Left lung (tissue), 10 donors: ENCODE results near the gene MARK1. TPM values are rescaled to one million over a fixed set of nuclear protein-coding genes. Genes with fewer than 3 reads are reported as not detected.

ENCODE experiments used
- ATAC-seq: fragments of 200-7000 bp; cut with Tn5 transposase; one replicate; pipeline ENCODE4 v1.9.1; 2020; ENCODE audit warnings: moderate library complexity
- DNase-seq, 4 donors: peaks; one replicate each; pipeline ENCODE4 v3.0.0-alpha.2; 2013 to 2020
- H3K27ac ChIP-seq, 2 donors: fragments of 200-600 bp; sonication (generic) in 1 of 2; one replicate each; pipeline versions ENCODE4 v1.5.0 to v1.8.0; 2020 to 2021
- H3K27me3 ChIP-seq, 2 donors: fragments of 200-600 bp; sonication (generic) in 1 of 2; one replicate each; pipeline versions ENCODE4 v1.5.0 to v1.8.0; 2020 to 2021
- H3K36me3 ChIP-seq, 2 donors: fragments of 200-600 bp; sonication (generic) in 1 of 2; one replicate each; pipeline versions ENCODE4 v1.5.0 to v1.8.0; 2020 to 2021
- H3K4me1 ChIP-seq, 2 donors: fragments of 200-600 bp; one replicate each; pipeline ENCODE4 v1.8.0; 2021
- H3K4me3 ChIP-seq, 2 donors: fragments of 200-600 bp; sonication (generic) in 1 of 2; one replicate each; pipeline versions ENCODE4 v1.5.0 to v1.8.0; 2020 to 2021; ENCODE audit warnings: mild to moderate bottlenecking in 1 of 2
- H3K9me3 ChIP-seq, 2 donors: fragments of 200-600 bp; sonication (generic) in 1 of 2; one replicate each; pipeline versions ENCODE4 v1.5.0 to v1.8.0; 2020 to 2021
- intact Hi-C, 2 donors: fragments of 100-400 bp; cut with DNase I; formaldehyde crosslinking; loops; one replicate each; pipeline versions ENCODE4 v1.11.2 to v1.14.2; 2022
- polyA plus RNA-seq, 6 donors: library from polyadenylated mRNA; unstranded; fragments of 120-200 nt; gene quantifications; one replicate each; pipeline ENCODE4 v1.2.1, GENCODE V29; 2013; ENCODE audit not compliant: insufficient read length in 6 of 6
- total RNA-seq, 2 donors: library from RNA; stranded (reverse); fragmentation: NEBNext Ultra II Directional; extraction: Animal tissue kit (Norgen Biotek cat#: 25700); gene quantifications; one replicate each; pipeline ENCODE4 v1.2.1, GENCODE V29; 2021
- TF ChIP-seq, protein P1 (sequence below), 2 donors: fragments of 200-600 bp; sonication (generic) in 1 of 2; IDR thresholded peaks; one replicate each; pipeline versions ENCODE4 v1.5.0 to v1.8.0; 2021; ENCODE audit warnings: antibody characterized with exemption in 2 of 2
- donor health status: DM: no; HTN: yes; CAD: no.
- donor health status: DM: no; HTN: no; CAD: no.

Gene MARK1
- total and polyA plus RNA-seq, 8 donors = 3.1 to 9.7 (median 8.6) TPM

DNA sequence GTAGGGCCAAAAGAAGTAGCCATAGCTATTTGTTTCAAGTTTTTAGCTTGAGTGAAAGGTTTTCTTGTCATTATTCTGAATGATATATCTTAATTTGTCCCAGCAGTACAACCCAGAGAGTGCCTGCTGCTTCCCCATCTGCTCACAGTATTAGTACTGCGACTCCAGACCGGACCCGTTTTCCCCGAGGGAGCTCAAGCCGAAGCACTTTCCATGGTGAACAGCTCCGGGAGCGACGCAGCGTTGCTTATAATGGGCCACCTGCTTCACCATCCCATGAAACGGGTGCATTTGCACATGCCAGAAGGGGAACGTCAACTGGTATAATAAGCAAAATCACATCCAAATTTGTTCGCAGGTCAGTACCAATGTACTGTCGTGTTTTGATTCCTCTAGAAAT, 125.1 kb downstream of the MARK1 start:
- no peak for ATAC-seq
- Histone ChIP-seq H3K4me1 (no peaks in the 10 kb centered on the region), H3K27me3 (no peaks in the 10 kb centered on the region), H3K9me3 (no peaks in the 10 kb centered on the region), H3K36me3 (no peaks in the 10 kb centered on the region), H3K4me3 (no peak overlapping the region), H3K27ac (no peak overlapping the region)
- intact Hi-C loops = no loop called here
- TF ChIP-seq, protein P1, sequence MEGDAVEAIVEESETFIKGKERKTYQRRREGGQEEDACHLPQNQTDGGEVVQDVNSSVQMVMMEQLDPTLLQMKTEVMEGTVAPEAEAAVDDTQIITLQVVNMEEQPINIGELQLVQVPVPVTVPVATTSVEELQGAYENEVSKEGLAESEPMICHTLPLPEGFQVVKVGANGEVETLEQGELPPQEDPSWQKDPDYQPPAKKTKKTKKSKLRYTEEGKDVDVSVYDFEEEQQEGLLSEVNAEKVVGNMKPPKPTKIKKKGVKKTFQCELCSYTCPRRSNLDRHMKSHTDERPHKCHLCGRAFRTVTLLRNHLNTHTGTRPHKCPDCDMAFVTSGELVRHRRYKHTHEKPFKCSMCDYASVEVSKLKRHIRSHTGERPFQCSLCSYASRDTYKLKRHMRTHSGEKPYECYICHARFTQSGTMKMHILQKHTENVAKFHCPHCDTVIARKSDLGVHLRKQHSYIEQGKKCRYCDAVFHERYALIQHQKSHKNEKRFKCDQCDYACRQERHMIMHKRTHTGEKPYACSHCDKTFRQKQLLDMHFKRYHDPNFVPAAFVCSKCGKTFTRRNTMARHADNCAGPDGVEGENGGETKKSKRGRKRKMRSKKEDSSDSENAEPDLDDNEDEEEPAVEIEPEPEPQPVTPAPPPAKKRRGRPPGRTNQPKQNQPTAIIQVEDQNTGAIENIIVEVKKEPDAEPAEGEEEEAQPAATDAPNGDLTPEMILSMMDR (IDR thresholded peaks at IDR 0.05) = no peak
- peak in 1 of 4 donors; percentile 58 for DNase-seq

DNA sequence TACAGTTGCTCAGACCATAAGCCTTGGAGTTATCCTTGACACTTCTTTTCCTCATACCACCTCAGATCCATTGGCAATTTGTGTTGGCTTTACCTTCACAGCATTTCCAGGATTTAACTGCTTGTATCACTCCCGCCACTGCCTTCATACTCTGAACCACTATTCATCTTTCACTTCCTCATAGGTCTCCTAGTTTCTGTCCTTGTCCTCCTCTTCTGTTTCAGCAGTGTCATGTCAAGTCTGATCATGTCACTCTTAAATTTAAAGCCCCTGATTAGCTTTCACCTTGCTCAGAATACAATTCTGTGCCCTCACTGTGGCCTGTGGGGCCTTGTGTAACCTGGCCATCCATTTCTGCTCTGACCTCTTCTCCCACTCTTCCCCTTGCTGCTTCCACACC, 127.6 kb downstream of the MARK1 start:
- Histone ChIP-seq H3K36me3 (no peaks in the 10 kb centered on the region), H3K27me3 (no peaks in the 10 kb centered on the region), H3K9me3 (no peaks in the 10 kb centered on the region), H3K4me3 (no peak overlapping the region), H3K4me1 (no peaks in the 10 kb centered on the region), H3K27ac (no peak overlapping the region)
- DNase-seq (no peak), ATAC-seq (no peak)
- intact Hi-C loops = no loop called here
- TF ChIP-seq, protein P1 (IDR thresholded peaks at IDR 0.05) = no peak

DNA sequence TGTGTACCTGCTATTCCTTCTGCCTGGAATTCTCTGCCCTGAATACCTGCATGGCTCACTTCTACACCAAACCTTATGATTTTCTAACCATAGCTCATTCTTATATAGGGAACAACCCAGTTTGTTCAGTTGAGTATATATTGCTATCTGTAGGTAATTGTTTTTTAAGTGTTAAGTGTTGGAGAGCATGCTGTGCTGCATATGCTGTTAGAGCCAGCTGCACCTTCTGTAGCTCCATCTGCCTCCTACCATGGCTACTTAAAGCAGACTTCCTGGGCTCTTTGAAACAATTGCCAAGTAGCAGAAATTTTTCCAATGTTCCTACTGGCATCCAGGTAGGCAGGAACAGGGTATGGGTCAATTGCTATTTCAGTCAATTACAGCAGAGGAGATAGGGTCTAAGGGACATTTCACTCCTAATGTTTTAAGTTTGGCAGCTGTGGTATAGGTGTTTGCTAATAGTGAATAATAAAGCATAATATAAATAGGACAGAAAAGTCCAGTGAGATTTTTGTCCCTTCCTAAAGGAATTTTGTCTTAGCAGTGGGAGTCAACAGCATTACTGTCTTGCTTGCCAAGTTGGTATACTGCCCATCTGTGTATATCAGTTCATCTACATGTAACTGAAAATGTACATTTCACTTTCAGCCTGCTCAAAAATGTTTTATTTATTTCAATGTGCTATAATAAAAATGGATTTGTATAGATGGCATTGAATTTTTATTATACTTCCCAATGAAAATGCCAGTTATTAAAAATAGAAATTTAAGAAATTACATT, 128.2 kb downstream of the MARK1 start:
- Histone ChIP-seq H3K4me3 (no peak overlapping the region), H3K9me3 (no peaks in the 10 kb centered on the region), H3K27ac (no peak overlapping the region), H3K27me3 (no peaks in the 10 kb centered on the region), H3K36me3 (no peaks in the 10 kb centered on the region), H3K4me1 (no peaks in the 10 kb centered on the region)
- TF ChIP-seq, protein P1 (IDR thresholded peaks at IDR 0.05) = no peak
- DNase-seq = no peak
- intact Hi-C loops = no loop called here
- no peak for ATAC-seq

DNA sequence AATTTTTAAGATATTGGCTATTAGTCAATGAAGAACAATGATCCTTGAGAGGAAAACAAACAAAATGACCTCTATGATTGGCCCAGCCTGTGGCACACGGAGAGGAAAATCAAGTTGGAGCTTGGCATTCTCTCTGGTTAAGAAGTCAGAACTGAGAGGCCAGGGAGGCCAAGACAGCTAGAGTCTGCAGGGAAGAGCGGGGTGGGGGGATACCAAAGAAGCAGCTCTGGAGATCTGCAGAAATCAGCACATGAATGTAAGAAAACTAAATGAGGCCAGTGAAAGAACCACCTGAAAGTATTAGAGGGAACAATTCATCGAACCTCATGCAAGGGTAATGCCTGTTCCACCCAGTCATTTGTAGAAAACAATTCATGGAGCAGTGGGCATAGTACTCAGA, 138.4 kb downstream of the MARK1 start:
- Histone ChIP-seq H3K27me3 (no peaks in the 10 kb centered on the region), H3K36me3 (no peaks in the 10 kb centered on the region), H3K4me1 (no peaks in the 10 kb centered on the region), H3K9me3 (peaks cover 0 to 8% of the 10 kb centered on the region in 2 donors), H3K27ac (no peak overlapping the region), H3K4me3 (no peak overlapping the region)
- ATAC-seq (no peak), DNase-seq (no peak)
- intact Hi-C loops = no loop called here
- TF ChIP-seq, protein P1 (IDR thresholded peaks at IDR 0.05) = no peak

DNA sequence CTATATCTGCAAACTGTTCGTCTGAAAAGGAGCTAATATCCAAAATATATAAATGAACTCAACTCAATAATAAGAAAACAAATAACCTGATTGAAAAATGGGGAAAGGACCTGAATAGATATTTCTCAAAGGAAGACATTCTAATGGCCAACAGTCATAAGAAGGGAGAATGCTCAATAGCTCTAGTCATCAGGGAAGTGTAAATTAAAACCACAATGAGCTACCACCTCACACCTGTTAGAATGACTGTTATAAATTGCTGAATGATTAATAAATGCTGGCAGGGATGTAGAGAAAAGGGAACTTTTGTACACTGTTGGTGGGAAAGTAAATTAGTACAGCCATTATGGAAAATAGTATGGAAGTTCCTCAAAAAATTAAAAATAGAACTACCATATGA, 141.1 kb downstream of the MARK1 start:
- no peak overlapping the region for H3K27ac ChIP-seq
- H3K27me3 ChIP-seq = no peaks in the 10 kb centered on the region
- H3K36me3 ChIP-seq = no peaks in the 10 kb centered on the region
- DNase-seq (no peak), ATAC-seq (no peak)
- TF ChIP-seq, protein P1 (IDR thresholded peaks at IDR 0.05) = no peak
- intact Hi-C loops = no loop called here
- no peak overlapping the region for H3K4me3 ChIP-seq
- no peaks in the 10 kb centered on the region for H3K4me1 ChIP-seq
- H3K9me3 ChIP-seq = peaks cover 0 to 8% of the 10 kb centered on the region in 2 donors
